Measurements from ENCODE around the gene RPS19. TPM values are rescaled to one million over a fixed set of nuclear protein-coding genes. Genes with fewer than 3 reads are reported as not detected.

Gene RPS19
- total RNA-seq, 1 donor from 2014 or later = 548 TPM

- intact Hi-C loops (cut with DNase I) = no loop called here
- no peak for DNase-seq (ENCODE audit: low spot score)
Measured at GRCh38 chr19:41893899-41894298, 33.8 kb downstream of the RPS19 start.

GRCh38 chr19:41894350-41894749, 34.3 kb downstream of the RPS19 start:
- no peak for DNase-seq (ENCODE audit: low spot score)
- intact Hi-C loops (cut with DNase I) = no loop called here

GRCh38 chr19:41895745-41896580, 35.9 kb downstream of the RPS19 start:
- intact Hi-C loops (cut with DNase I) = no loop called here
- DNase-seq (ENCODE audit: low spot score) = no peak

GRCh38 chr19:41896581-41896942, 36.5 kb downstream of the RPS19 start:
- no peak for DNase-seq (ENCODE audit: low spot score)
- intact Hi-C loops (cut with DNase I) = no loop called here

DNA sequence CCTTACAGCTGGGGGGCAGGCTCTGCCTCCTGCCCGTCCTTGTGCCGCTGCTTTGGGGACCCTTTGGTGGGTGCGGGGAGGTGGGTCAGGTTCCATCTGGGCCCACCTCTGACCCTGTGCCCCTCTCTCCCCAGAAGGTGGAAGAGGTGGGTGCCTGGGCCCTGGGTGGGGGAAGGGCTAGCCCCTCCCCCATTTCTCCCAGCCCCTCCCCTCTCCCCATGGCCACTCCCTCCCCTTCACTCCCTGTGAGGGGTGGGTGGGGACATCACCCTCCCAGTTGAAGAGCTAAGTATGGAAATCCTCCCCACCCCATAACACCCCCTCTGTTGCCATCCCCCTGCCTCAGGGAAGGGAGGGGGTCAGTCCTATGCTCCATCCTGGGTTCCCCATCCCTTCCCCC, 37.1 kb downstream of the RPS19 start:
- no peak for DNase-seq (ENCODE audit: low spot score)
- intact Hi-C loops (cut with DNase I) = no loop called here

DNA sequence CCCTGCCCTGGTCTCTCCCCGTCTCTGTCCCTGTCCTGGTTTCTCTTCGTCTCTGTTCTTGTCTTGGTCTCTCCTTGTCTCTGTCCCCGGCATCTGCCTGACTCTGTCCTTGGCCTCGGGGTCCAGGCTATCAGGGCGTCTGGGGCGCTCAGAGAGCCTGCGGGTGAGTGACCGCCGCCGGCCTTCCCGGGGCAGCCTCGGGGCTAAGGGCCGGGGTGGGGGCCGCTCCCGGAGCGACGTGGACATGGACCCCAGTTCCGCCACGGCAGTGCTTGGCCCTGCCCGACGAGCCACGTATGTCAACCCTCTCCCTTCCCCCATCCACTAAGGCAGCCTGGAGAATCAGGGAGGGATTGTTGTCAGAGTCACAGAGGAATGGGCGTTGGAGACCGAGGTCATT, 37.8 kb downstream of the RPS19 start:
- DNase-seq (ENCODE audit: low spot score) = no peak
- intact Hi-C loops (cut with DNase I) = no loop called here

DNA sequence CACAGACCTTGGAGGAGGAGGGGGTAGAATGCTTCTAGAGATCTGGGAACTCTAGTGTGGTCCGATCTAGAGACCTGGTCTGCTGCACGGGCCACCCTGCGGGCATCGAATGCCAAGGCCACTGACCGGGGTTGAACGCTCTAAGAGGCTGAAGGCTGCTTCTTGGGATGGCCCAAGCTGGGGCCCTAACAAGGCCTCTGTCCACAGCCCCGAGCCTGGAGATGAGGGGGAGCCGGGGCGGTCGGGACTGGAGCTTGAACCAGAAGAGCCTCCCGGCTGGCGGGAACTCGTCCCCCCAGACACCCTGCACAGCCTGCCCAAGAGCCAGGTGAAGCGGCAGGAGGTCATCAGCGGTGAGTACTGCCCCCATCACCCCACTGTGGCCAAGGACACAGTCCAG, 38.2 kb downstream of the RPS19 start:
- intact Hi-C loops (cut with DNase I) = no loop called here
- no peak for DNase-seq (ENCODE audit: low spot score)

DNA sequence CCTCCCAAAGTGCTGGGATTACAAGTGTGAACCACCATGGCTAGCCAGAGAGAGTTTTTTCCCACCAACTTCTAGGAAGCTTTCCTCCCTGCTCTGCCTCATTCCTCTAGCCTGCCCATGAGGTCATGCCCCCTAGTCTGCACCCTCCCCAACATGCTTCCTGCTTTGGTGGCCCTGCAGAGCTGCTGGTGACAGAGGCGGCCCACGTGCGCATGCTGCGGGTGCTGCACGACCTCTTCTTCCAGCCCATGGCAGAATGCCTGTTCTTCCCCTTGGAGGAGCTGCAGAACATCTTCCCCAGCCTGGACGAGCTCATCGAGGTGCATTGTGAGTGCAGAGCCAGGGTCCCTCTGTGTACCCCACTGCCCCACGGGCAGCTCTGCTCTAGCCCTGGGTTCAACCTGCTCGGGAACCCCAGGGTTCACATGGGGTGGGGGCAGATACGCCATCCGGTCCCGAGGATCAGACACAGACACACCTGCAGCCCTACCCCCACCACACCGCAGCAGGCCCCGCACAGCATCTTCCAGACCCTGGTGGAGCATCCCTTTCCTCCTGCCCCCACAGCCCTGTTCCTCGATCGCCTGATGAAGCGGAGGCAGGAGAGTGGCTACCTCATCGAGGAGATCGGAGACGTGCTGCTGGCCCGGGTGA, 41.8 kb downstream of the RPS19 start:
- intact Hi-C loops (cut with DNase I) = no loop called here

DNA sequence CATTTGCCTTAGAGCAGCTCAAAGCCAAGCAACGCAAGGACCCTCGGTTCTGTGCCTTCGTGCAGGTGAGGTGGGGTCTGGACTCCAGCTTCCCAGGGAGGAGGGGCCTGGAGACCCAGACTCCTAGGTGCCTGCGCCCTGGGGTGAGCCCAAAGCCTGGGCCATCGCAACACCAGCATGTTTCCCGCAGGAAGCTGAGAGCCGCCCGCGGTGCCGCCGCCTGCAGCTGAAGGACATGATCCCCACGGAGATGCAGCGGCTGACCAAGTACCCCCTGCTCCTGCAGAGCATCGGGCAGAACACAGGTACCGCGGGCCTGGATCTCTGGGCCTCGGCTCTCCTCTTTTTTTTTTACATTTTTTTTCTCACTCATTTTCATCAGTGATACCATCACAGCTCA, 42.5 kb downstream of the RPS19 start:
- DNase-seq (ENCODE audit: low spot score) = no peak

More for the DNA sequence above, 41.8 kb downstream of the RPS19 start:
- no peak for DNase-seq (ENCODE audit: low spot score)

DNA sequence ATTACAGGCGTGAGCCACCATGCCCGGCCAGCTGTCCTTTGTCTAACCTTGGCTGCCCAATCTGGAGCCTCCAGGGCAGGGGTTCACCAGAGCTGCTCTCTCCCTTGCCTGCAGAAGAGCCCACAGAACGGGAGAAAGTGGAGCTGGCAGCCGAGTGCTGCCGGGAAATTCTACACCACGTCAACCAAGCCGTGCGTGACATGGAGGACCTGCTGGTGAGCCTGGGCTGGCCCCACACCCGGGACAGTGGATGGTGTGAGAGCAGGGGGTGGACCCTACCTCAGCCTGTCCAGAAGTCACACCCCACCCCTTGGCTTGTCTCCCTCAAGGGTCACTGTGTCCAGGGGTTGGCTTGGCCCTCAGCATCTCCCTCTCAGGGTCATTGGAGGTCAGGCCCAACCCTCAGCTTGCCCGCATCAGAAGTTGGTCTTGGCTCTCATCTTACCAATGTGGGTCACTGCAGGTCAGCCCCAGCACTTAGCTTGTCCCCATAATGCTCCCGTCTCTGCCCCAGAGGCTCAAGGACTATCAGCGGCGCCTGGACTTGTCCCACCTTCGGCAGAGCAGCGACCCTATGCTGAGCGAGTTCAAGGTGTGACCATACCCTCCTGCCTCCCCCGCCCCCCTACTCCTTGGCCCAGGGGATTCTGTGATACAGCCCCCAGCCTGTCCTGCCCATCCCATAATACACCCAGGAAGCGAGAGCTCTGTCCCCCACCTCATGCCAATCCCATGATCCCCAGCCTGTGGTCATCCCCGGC, 43.3 kb downstream of the RPS19 start:
- no peak for DNase-seq (ENCODE audit: low spot score)
- intact Hi-C loops (cut with DNase I) = no loop called here

More for the DNA sequence above, 42.5 kb downstream of the RPS19 start:
- intact Hi-C loops (cut with DNase I) = no loop called here

- DNase-seq (ENCODE audit: low spot score) = no peak
Measured at GRCh38 chr19:41904118-41904870, 44.2 kb downstream of the RPS19 start.

GRCh38 chr19:41905273-41906002, 45.4 kb downstream of the RPS19 start:
- DNase-seq (ENCODE audit: low spot score) = no peak
- intact Hi-C loops (cut with DNase I) = no loop called here

More at GRCh38 chr19:41904118-41904870, 44.2 kb downstream of the RPS19 start:
- intact Hi-C loops (cut with DNase I) = no loop called here

GRCh38 chr19:41906271-41906670, 46.2 kb downstream of the RPS19 start:
- DNase-seq (ENCODE audit: low spot score) = no peak

DNA sequence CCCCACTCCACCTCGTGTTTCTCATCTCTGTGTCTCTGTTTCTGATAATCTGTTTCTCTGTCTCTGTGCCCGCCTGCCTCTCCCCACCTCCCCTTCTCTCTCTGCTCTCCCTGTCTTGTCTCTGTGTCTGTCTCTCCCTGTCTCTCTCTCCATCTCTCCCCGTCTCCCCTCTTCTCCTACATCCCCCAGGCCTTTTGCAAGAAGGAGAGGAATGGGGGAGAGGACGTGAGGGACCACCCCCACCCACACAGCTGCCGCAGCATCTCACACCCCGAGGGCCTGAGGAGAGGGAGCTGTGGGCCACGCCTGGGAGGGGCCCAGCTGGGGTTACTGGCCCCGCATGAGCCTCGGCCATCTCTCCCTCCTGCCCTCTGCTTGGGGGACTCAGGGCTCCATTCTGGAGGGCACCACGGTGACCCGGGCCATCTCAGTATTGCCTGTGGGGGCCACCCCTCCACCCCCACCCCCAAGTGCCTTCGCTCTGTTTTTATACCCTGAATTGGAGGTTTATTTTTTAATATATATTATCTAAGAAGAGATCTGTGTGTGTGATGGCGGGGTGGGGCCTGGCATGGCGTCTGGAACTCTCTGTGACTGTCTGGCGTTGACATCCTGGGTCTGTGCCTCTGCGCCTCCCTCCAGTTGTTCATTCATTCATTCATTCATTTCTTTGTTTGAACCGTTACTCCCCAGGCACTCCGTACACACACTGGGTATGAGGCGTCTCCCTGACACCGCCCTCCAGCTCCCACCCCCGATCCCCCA, 47.0 kb downstream of the RPS19 start:
- no peak for DNase-seq (ENCODE audit: low spot score)
- intact Hi-C loops (cut with DNase I) = no loop called here

More at GRCh38 chr19:41906271-41906670, 46.2 kb downstream of the RPS19 start:
- intact Hi-C loops (cut with DNase I) = no loop called here

DNA sequence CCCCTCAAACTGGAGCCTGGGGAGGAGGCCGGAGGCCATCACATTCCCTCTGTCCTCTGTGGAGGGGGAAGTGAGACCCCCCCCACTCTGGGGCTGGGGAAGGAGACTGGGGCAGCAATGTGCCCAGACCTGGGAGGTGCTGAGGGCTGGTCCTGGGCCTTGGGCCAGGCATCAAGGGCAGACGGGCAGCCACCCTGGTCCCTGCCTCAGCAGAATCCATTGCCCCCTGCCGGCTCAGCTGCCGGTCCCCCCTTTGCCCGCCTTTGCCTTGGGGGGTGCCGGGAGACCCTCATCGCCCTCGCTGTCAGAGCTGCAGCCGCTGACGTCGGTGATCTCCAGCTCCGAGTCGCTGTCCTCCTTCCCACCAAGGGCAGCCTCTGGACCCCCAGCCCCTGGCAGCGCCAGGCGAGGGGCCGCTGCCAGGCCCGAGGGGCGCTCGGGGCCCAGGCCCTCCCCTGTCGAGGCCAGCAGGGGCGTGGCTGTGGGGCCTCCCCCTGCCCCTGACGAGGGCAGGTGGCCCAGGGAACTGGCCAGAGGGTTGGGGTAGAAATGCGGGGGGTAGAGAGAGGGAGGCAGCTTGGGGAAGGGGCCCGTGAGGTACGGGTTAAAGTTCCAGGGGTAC, 48.0 kb downstream of the RPS19 start:
- intact Hi-C loops (cut with DNase I) = no loop called here
- DNase-seq (ENCODE audit: low spot score) = no peak

GRCh38 chr19:41908724-41909464, 48.8 kb downstream of the RPS19 start:
- DNase-seq (ENCODE audit: low spot score) = no peak
- intact Hi-C loops (cut with DNase I) = no loop called here

GRCh38 chr19:41909706-41910105, 49.7 kb downstream of the RPS19 start:
- DNase-seq (ENCODE audit: low spot score) = no peak
- intact Hi-C loops (cut with DNase I) = no loop called here
